NK-92 treated with Interleukin-12 subunit alpha and Interleukin-12 subunit beta, amount 100 ng/mL, for 24 hours (cell line): Measurements from ENCODE around the gene CCDC12.
A peak's percentile ranks its signal among the peaks of the same experiment; 100 is the strongest.
"Not testable (repeated sequence)": the region's sequence is repeated elsewhere in the genome, so short reads cannot be mapped to it uniquely, and the experiment has no call there.

Experiments used
- DNase-seq: peaks from one replicate; lab custom pipeline; 2025; lab: John Stamatoyannopoulos, UW

Gene CCDC12

DNA sequence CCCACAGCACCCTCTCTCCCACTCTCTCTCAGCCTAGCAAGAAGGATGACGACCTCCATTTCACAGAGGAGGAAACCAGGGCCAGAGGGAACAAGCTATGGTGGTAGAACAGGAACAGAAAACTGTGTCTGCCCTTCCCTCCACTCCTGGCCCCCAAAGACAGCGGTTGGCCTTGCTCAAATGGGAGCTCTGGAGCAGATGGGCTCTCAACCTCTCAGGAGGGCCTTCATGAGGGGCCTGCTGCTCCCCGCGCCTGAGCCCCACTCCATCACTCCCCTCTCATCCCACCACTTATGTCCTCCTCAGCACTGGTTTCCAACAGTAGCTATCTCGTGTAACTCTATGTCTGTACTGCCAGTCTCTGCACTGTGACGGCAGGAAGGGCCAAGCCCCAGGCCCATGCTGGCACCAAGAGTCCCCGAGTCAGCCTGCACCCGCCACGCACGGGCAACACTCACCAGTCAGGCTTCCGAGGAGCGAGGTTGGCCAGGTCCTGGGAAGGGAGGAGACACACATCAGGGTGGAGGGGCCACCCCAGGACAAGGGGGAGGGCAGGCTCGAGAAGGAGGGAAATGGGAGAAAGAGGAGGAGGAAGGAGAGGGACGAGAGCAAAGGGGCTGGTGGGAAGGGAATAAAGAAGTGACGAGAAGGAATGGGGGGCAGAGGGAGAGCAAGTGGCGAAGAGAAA, 53.5 kb downstream of the CCDC12 start:
- DNase-seq, result no peak

DNA sequence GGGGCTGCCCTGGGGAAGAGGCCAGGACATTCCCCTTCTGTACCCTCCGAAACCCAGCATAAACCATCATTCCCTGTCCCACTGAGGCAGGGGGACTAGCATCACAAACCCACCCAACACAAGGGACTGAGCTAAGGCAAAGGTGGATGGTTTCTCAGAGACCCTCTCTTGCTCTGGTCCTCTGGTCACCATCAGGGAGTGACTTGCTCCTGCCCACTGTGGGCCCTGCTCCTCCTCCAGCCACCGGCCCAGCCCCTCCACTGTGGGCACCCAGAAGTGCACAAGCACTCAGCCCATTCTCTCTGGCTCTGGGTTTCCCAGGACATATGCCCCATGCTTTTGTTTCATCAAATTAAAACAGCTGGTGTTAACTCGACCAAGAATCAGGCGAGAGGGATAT, 54.1 kb downstream of the CCDC12 start:
- DNase-seq, result no peak

DNA sequence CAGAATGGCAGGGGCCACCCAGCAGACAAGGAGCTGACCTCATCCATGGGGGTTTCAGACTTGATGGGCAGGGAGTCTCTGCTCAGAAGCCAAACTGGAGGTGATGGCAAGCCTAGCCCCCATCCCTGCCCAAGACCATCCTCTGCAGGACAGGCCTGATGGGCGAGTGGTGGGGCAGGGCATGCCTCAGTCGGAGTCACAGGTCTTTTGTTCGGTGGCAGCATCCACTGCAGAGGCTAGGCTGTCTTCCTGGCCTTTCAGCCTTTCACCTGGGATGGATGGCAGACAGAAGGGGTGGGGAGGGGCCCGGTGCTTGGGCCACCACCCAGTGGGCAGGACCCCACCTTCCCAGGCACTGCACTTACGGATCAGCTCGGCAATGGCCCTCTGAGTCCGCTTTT, 54.7 kb downstream of the CCDC12 start:
- no peak for DNase-seq

DNA sequence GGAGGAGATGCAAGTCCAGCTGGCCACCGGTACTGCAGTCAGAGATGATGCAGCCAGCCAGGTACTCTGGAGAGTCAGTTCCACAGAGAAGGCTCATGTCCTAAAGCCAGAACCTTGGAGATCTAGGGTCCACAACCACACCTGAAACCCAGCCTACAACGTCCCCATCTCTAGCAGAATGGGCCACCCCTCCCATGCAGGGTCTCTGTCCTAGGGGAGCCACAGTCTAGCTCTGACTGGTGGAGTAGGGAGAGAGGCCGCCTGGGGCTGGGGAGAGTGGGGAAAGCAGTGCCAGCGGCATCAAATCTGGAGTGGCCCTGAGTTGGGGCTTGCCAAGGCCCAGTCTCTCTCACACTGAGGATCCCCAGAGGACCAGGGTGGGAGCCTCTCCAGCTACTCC, 55.5 kb downstream of the CCDC12 start:
- no peak for DNase-seq

DNA sequence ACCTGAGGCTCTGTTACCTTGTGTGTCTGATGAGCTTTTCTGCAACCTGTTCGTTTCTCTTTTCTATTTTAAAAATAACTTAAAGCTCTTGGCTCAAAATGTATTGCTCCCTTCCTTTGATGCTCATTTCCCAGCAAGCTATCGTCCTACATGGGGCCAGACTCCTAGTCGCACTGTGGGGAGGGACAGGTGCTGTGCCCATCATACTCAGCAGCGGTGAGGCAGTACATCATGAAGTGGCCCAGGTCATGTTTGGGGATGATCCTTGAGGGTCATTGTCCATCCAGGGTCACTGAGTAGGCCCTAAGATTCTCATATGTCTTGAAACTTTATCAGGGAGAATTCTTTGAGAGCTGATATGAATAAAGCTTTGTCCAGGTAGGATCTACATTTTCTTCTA, 57.9 kb downstream of the CCDC12 start:
- DNase-seq, result no peak

DNA sequence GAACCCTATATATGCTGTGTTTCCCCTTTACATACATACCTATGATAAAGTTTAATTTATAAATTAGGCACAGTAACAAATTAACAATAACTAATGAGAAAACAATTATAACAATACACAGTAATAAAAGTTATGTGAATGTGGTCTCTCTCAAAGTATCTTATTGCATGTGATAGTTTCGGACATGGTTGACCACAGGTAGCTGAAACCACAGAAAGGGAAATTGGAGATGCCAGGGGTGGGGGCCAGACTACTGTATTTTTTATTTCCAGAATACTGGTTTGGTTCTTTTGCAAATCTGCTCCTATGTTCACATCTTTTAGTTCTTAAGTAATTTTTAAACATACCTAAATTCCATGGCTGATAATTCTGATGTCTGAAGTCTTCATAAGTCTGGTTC, 58.3 kb downstream of the CCDC12 start:
- DNase-seq, result no peak

DNA sequence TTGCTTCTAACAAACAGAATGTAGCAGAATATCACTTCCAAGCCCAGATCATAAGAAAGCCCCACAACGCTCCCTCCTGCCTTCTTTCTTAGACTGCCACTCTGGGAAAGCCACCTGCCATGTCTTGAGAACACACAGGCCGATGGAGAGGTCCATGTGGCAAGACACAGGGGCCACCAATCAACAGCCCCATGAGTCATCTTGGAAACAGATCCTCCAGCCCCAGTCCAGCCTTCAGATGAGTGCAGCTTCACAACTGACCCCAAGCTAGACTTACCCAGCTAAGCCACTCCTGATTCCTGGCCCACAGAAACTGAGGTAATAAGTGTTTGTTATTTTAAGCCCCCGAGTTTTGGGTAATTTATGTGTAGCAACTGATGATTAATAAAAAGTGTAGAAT, 59.3 kb downstream of the CCDC12 start:
- no peak for DNase-seq

DNA sequence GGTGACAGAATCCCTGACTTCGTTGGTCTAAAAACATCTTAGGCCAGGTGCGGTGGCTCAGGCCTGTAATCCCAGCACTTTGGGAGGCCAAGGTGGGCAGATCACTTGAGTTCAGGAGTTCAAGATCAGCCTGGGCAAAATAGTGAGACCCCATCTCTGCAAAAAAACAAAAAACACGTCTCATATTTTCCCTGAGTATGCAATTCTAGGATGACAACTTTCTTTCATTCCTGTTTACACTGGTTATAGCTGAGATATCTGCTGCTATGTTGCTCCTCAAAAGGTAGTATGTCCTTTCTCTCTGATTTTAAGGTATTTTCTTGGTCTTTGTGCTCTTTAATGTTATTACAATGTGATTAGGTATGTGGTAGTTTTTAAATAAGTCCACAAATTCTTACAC, 59.7 kb downstream of the CCDC12 start:
- no peak for DNase-seq

DNA sequence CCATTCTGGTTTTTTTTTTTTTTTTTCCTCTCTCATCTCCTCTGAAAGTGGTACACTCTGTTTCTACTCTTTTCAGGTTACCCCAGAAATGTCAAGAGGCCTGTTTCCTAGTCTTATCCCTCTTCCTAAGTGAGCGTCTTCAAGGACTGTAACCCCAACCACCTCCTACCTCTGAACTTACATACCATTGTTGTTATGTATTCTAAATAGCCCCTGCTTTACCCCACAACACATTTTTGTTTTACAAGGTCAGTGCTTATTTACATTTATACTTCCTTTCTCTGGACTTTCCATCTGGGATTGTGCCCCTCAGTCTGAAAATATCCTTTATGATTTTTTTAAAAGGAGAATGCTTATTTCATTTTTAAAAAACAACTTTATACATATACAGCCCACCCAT, 60.3 kb downstream of the CCDC12 start:
- no peak for DNase-seq

DNA sequence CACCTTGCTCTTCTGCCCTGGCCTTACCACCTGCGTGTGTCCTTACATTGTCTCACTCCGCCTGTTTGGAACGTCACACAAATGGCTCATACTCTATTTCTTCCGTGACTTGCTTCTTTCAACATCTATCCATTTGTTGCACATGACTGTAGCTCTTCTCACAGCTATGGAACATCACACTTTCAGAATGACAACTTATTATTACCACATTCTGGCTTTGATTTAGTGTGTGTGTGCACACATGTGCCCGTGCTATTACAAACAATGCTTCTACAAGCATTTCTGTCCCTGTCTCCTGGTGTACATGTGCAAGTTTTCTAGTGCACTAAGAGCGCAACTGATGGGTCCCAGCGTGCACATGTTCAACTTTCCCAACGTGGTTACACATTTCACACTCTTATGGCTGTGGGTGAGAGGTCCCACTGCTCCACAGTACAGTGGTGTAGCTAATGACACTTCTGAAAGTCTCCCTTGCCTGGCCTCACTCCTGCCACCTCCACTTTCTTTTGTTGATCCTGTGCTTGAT, 61.2 kb downstream of the CCDC12 start:
- DNase-seq, result no peak

DNA sequence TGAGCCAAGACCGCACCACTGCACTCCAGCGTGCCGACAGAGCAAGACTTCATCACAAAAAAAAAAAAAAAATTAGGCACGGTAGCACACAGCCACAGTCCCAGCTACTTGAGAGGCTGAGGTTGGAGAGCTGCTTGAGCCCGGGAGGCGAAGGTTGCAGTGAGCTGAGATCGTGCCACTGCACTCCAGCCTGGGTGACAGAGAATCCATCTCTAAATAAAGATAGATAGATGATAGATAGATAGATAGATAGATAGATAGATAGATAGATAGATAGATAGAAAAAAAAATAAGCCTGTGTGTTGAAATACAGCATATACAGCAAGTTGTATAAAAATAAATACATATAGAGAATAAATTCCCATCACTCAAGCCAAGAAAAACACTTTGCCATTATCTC, 61.7 kb downstream of the CCDC12 start:
- DNase-seq, result no peak

DNA sequence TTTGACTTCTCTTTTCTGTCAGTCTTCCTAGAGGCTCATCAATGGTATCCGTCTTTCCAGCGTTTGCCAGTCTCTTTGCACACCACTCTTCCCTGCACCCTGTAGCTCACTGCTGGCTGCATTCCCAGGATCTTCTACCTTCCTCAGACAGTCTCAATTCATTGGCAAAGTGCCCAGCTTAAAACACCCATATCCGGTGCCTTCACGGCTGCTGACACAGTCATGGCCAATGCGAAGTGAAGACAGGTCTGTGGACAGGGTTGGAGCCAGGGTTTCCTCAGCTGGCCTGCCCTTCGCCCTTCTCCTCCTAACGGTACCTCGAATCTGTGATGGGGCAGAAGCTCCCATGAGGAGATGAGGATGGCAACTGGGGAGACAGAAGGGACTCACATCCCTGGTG, 62.9 kb downstream of the CCDC12 start:
- DNase-seq, result no peak

DNA sequence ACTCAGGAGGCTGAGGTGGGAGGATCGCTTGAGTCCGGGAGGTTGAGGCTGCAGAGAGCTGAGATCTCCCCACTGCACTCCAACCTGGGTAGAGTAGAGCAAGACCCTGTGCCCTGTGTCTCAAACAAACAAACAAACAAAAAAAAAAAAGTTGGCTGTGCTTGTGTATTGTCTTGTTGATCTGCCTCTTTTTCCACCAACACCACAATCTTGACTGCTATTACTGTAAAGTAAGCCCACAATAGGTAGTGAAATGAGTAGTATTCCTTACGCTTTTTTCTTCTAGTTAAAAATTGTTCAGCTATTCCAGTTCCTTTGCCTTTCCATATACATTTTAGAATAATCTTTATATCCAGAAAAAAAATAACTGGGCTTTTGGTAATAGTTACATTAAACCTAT, 63.6 kb downstream of the CCDC12 start:
- DNase-seq, result no peak

DNA sequence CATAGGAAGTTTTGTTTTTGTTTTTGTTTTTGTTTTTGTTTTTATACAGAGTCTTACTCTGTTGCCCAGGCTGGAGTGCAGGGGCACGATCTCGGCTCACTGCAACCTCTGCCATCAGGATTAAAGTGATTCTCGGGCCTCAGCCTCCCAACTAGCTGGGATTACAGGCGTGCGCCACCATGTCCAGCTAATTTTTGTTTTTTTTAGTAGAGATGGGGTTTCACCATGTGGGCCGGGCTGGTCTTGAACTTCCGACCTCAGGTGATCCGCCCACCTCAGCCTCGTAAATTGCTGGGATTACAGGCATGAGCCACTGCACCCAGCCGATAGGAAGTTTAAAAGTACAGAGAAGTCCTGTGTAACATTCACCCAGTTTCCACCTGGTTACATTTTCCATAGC, 65.6 kb downstream of the CCDC12 start:
- not testable (repeated sequence) for DNase-seq

DNA sequence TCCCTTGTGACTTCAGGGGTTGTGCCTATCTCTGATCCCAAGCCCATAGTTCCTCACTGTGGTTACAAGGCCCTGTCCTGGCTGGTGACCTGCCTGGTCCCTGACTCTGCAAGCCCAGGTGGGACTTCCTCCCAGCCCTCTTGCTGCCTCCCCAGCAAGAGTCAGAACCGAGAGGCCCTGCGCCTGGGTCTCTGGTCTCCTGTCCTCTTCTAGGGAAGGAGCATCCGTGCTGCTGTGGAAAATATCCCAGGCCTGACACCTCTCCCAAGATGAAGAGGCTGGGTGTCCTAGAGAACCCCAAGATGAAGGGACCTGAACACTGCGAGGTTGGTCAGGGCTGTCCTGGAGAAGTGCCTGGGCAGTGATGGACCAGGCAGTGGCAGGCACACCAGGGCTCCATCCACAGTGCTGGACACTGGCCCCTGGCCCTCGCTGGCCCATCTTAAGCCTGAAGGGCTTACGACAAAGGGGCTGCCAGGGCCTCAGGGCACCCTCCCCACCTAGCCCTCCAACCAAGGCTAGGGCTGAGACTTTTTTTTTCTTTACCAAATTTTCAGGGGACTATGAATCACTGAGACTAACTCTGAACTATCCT, 66.3 kb downstream of the CCDC12 start:
- DNase-seq, result no peak

DNA sequence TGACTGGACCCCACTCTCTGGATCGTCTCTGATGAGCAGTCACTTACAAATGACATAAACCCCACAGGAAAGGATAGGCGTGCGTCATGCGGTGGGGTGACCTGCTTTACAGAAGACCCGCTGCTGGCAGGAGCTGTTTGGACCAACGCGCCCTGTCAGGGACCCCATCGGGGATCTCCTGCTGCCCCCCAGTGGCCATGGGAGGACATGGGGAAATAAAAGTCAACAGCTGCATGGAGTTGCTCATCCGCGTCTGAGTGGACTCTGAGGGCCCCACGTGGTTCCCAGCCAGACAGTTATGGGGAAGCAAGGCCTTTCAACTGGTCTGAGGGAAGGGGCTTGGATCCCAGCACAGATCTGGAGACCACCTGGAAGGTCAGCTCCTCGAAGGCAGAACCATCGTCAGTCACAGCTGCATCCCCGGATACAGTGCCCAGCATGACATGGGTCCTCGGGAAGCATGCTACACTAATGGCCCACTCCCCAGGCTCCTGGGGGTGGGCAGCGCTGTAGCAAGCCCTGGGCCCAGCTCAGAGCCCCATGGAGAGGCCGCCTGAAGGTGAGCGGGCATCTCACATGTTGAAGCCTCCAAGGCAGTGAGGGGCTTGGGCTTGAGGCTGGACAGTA, 66.9 kb downstream of the CCDC12 start:
- peak; percentile 45 for DNase-seq

DNA sequence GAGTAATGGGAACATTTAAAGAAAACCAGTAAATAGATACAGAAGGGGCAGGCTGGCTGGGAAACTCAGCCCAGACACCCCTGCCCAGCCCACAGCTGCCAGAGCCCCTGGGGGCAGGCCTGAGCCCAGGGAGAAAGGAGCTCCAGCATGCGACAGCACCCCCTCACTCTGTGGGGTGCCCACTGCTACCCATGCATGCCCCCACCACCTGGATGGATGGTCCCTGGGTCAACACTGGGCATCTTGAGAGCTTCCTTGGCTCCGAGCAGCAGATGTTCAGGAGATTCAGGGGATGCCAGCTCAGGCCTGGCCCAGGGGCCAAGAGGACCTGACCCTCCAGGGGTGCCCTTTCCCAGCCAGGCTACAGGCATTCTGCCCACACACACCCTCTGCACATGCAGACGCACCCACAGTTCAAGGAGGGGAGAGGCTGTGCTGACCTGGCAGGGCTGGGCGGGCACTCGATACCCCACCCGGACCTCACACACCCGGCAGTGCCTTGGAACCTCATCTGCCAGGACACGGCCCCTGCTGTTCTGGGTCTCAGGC, 67.5 kb downstream of the CCDC12 start:
- DNase-seq, result no peak

DNA sequence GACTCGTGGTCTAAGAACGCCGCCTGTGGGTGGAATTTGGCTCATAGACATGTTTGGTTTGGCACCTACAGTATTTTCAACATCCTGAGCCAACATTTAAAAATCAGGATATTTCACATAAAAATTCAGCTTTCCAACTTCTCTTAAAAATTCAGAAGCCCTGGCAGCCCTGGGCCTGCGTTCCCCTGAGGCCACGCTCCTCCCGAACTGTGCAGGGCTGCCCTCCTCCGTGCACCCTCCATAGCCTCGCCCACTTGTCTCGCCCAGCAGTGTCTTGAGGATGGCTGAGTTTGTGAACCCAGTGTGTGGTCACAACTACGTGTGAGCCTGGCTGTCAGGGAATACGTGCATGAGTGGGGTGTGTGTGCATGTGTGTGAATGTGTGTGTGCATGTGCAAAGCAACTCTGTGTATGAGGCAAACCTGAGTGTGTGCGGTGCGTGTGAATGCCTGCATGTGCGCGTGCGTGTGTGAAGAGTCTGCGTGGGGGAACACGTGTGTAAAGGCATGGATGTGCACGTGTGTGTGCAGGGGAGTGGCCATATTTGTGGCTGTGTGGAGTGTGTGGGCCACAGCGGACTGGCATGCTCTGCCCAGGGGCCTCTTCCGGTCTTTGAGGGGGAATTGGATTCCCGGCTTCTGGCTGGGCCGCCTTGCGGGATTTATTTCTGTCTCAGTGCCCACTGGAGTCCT, 68.1 kb downstream of the CCDC12 start:
- DNase-seq, result no peak

DNA sequence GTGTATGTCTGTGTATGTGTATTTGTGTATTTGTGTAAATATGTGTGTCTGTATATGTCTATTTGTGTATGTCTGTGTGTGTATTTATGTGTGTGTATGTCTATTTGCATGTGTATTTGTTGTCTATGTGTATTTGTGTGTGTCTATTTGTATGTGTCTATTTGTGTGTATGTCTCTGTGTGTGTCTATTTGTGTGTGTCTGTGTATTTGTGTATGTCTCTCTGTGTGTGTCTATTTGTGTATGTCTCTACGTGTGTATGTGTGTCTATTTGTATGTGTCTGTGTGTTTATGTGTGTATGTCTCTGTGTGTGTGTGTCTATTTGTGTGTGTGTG, 68.6 kb downstream of the CCDC12 start:
- no peak for DNase-seq

DNA sequence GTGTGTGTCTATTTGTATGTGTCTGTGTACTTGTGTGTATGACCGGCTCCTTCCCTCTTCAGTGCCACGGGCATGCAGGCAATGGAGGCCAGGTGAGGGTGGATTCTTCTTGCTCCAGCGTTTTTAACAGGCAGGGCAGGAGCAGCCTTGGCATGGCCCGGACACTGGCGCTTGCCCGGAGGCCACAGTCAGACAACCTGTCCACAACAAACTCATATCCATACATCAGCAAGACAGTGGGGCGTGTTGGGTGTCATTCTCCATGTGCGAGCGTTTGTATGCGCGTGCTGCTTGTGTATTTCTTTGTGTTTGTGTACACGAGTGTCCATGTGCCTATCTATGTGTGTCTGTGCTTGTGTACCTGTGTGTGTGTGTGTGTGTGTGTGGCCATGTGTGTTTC, 69.3 kb downstream of the CCDC12 start:
- DNase-seq, result no peak

DNA sequence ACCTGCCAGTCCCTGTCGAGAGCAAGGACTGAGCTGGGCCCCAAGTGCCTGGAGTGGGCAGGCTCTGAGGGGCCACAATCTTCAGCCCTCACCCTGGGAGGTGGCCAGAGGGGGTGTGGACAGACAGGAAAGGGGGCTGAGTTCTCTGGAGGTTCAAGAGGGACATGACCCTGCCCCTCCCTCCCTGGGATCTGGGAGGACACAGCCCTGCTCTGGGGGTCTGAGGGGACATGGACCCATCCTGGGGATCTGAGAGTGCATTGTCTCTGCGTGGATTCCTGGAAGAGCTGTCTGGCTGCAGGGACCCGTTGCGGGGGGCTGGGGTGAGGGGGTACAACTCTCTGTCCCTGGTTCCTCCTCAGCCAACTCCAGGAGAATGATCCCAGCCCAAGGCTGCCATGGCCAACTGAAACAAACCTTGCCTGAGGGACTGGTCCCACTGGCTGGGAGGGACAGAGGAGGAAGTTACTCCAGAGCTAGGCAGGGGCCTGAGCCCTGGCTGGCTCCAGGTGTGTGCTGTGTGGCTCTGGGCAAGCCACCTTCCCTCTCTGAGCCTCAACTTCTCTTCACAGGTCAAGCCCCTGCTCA, 70.0 kb downstream of the CCDC12 start:
- no peak for DNase-seq

DNA sequence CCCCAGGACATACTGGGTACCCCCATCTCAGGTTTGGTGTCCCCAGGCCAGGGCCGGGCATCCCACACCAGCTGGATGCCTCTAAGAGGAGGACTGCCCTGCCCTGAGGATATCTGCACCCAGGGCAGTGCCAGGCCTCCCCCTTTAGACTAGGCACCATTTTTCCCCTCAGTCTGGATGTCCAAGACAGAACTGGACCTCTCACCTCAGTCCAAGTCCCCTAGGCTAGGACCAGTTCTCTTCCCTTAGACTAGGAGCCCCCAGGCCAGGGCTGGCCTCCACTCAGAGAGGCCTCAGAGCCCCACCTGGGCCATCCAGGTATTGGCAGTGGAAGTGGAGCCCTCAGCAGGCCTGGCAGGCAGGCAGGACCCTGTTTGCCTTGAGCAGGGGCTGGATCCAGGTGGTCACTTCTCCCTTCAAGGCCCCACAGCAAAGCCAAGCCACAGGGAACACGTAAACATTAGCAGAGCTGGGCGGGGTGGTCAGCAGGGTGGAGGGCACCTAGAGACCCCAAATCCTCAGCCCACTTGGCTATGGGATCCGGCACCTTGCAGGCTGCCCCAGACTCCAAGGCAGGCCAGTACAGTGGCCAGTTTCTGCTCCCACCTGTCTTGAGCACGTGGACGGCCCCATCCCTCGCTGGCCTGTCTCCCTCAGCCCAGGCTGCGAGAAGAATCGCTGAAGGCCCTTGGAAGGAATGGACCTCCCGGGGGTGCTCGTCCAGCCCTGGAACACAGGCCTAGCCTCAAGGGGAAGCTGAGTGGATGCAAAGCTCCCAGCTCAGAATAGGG, 70.7 kb downstream of the CCDC12 start:
- DNase-seq, result no peak
